NCI-H526 treated with DMSO at 0.1 percent for 48 hours (cell line): ENCODE data around the gene TMEM123.

Source experiments
- DNase-seq: peaks from one replicate; lab custom pipeline; 2025; lab: John Stamatoyannopoulos, UW

The TMEM123 gene

GRCh38 chr11:102361086-102362031 is 91.2 kb downstream of the TMEM123 start:
- no peak for DNase-seq

GRCh38 chr11:102360681-102361080 is 91.9 kb downstream of the TMEM123 start:
- no peak for DNase-seq

- no peak for DNase-seq
These were observed 93.2 kb downstream of the TMEM123 start for GRCh38 chr11:102359372-102359771.

GRCh38 chr11:102357116-102357515 is 95.4 kb downstream of the TMEM123 start:
- DNase-seq, result no peak

GRCh38 chr11:102347462-102348370 is 104.8 kb downstream of the TMEM123 start:
- peak; percentile 88 for DNase-seq

- DNase-seq, result peak; percentile 97
These were observed 105.7 kb downstream of the TMEM123 start, which contains the start of gene BIRC2 for GRCh38 chr11:102346748-102347461. BIRC2 (plus strand) TSS chr11:102347214; CDS start chr11:102349855, 2,641 bp downstream.

- DNase-seq, result no peak
These were observed 106.2 kb downstream of the TMEM123 start for GRCh38 chr11:102346456-102346747.
